Smooth muscle cell (in vitro differentiated cells): ENCODE data around the gene ZNF556. TPM values are rescaled to one million over a fixed set of nuclear protein-coding genes. Genes with fewer than 3 reads are reported as not detected.

Source experiments
- DNase-seq: peaks from one replicate; lab custom pipeline; 2025; ENCODE audit not compliant: unreplicated experiment; lab: John Stamatoyannopoulos, UW
- H2AFZ ChIP-seq: fragments of 200-600 bp; sonication (generic); 2 replicates; pipeline ENCODE4 v1.6.0; 2016; ENCODE audit warnings: antibody characterized with exemption, low read depth, mild to moderate bottlenecking
- H3F3A ChIP-seq: fragments of 200-600 bp; sonication (generic); 2 replicates; pipeline ENCODE4 v1.6.0; 2017; ENCODE audit warnings: antibody characterized with exemption, low read depth
- H3K27ac ChIP-seq: fragments of 200-600 bp; sonication (generic); 2 replicates; pipeline ENCODE4 v1.5.1; 2016; ENCODE audit warnings: low read depth, mild to moderate bottlenecking
- H3K27me3 ChIP-seq: fragments of 200-600 bp; sonication (generic); 2 replicates; pipeline ENCODE4 v1.6.1; 2016; ENCODE audit warnings: low read depth, mild to moderate bottlenecking
- H3K36me3 ChIP-seq: fragments of 200-600 bp; sonication (generic); 2 replicates; pipeline ENCODE4 v1.5.1; 2016; ENCODE audit warnings: low read depth
- H3K4me1 ChIP-seq: fragments of 200-600 bp; sonication (generic); 2 replicates; pipeline ENCODE4 v1.5.1; 2016; ENCODE audit warnings: low read depth
- H3K4me2 ChIP-seq: fragments of 200-600 bp; sonication (generic); 2 replicates; pipeline ENCODE4 v1.6.0; 2016; ENCODE audit warnings: mild to moderate bottlenecking
- H3K4me3 ChIP-seq: fragments of 200-600 bp; sonication (generic); 2 replicates; pipeline ENCODE4 v1.5.1; 2016; ENCODE audit warnings: mild to moderate bottlenecking
- H3K79me2 ChIP-seq: fragments of 200-600 bp; sonication (generic); 2 replicates; pipeline ENCODE4 v1.6.0; 2016; ENCODE audit warnings: low read depth, mild to moderate bottlenecking
- H3K9ac ChIP-seq: fragments of 200-600 bp; sonication (generic); 2 replicates; pipeline ENCODE4 v1.6.0; 2016; ENCODE audit warnings: low read depth
- H3K9me3 ChIP-seq: fragments of 200-600 bp; sonication (generic); replicated peaks from 2 replicates; pipeline ENCODE4 v1.5.1; 2016; ENCODE audit warnings: low read depth
- H4K20me1 ChIP-seq: fragments of 200-600 bp; sonication (generic); 2 replicates; pipeline ENCODE4 v1.6.0; 2016; ENCODE audit warnings: low read depth
- whole genome bisulfite sequencing: methylation state at CpG from one replicate; pipeline ENCODE4 v1.1.7; 2016; ENCODE audit warnings: low lambda C conversion rate; 5-methylcytosine and 5-hydroxymethylcytosine counted together
- polyA plus RNA-seq: library from polyadenylated mRNA; unstranded; fragments of >200 nt; fragmentation: Nextera tagmentation; extraction: Ambion mirVana; gene quantifications from 2 replicates; pipeline ENCODE4 v1.2.1, GENCODE V29; 2016
- total RNA-seq: library from RNA; depleted of rRNA; stranded (reverse); fragments of >200 nt; gene quantifications from 2 replicates; pipeline ENCODE4 v1.2.3, GENCODE V29; 2014
- TF ChIP-seq, protein P1 (sequence below): fragments of 200-600 bp; sonication (generic); IDR thresholded peaks from 2 replicates; pipeline ENCODE4 v1.5.1; 2017; ENCODE audit warnings: borderline replicate concordance, mild to moderate bottlenecking, antibody characterized with exemption; ENCODE audit not compliant: insufficient read depth, poor library complexity, severe bottlenecking

Gene ZNF556
- total and polyA plus RNA-seq, 2 experiments from 2014 or later = 0.04 TPM; not detected in 1

- no peaks in the 10 kb centered on the region for H4K20me1 ChIP-seq
- TF ChIP-seq, protein P1, sequence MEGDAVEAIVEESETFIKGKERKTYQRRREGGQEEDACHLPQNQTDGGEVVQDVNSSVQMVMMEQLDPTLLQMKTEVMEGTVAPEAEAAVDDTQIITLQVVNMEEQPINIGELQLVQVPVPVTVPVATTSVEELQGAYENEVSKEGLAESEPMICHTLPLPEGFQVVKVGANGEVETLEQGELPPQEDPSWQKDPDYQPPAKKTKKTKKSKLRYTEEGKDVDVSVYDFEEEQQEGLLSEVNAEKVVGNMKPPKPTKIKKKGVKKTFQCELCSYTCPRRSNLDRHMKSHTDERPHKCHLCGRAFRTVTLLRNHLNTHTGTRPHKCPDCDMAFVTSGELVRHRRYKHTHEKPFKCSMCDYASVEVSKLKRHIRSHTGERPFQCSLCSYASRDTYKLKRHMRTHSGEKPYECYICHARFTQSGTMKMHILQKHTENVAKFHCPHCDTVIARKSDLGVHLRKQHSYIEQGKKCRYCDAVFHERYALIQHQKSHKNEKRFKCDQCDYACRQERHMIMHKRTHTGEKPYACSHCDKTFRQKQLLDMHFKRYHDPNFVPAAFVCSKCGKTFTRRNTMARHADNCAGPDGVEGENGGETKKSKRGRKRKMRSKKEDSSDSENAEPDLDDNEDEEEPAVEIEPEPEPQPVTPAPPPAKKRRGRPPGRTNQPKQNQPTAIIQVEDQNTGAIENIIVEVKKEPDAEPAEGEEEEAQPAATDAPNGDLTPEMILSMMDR = no peak
- no peaks in the 10 kb centered on the region for H3K27me3 ChIP-seq
- no peaks in the 10 kb centered on the region for H3K9me3 ChIP-seq
- no peaks in the 10 kb centered on the region for H3K36me3 ChIP-seq
- H3K27ac ChIP-seq = no peak overlapping the region
- no peak for DNase-seq
- no peaks in the 10 kb centered on the region for H3F3A ChIP-seq
- H3K79me2 ChIP-seq = no peaks in the 10 kb centered on the region
- 90% methylated on average over 32 of the region's 32 CpGs for WGBS
- H2AFZ ChIP-seq = no peak overlapping the region
- H3K4me2 ChIP-seq = no peak overlapping the region
- no peak overlapping the region for H3K9ac ChIP-seq
- no peak overlapping the region for H3K4me3 ChIP-seq
- H3K4me1 ChIP-seq = no peaks in the 10 kb centered on the region
Measured at GRCh38 chr19:2877398-2878331, 10.5 kb downstream of the ZNF556 start.

GRCh38 chr19:2883686-2884439 is 16.7 kb downstream of the ZNF556 start:
- Histone ChIP-seq H3K36me3 (no peaks in the 10 kb centered on the region), H3K4me1 (no peaks in the 10 kb centered on the region), H3K4me2 (no peak overlapping the region), H3K9ac (no peak overlapping the region), H4K20me1 (no peaks in the 10 kb centered on the region), H3K4me3 (no peak overlapping the region), H3K27ac (no peak overlapping the region), H3K79me2 (no peaks in the 10 kb centered on the region), H3K9me3 (no peaks in the 10 kb centered on the region), H3K27me3 (no peaks in the 10 kb centered on the region), H2AFZ (no peak overlapping the region), H3F3A (no peaks in the 10 kb centered on the region)
- TF ChIP-seq, protein P1 = no peak
- WGBS = 90% methylated on average over 14 of the region's 14 CpGs
- DNase-seq = no peak

DNA sequence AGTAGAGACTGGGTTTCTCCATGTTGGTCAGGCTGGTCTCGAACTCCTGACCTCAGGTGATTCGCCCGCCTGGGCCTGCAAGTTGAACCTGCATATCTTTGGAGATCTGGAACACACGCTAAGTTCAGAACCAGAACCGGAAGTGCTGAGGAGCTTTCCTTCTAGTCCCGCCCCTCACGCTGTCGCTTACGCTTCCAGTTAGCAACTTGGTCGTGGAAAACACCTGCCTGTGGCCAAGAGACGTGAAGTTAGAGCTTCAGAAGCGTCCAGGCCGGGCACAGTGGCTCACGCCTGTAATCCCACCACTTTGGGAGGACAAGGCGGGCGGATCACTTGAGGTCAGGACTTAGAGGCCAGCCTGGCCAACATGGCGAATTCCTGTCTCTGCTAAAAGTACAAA is 18.6 kb downstream of the ZNF556 start:
- 90% methylated on average over 17 of the region's 17 CpGs for whole genome bisulfite sequencing

More for the DNA sequence above, 18.6 kb downstream of the ZNF556 start:
- Histone ChIP-seq H3K9ac (no peak overlapping the region), H3K36me3 (no peaks in the 10 kb centered on the region), H4K20me1 (no peaks in the 10 kb centered on the region), H3K4me3 (no peak overlapping the region), H3K79me2 (no peaks in the 10 kb centered on the region), H3K9me3 (no peaks in the 10 kb centered on the region), H3K4me2 (no peak overlapping the region), H2AFZ (no peak overlapping the region), H3K27ac (no peak overlapping the region), H3F3A (no peaks in the 10 kb centered on the region), H3K27me3 (no peaks in the 10 kb centered on the region), H3K4me1 (no peaks in the 10 kb centered on the region)
- TF ChIP-seq, protein P1 = no peak
- no peak for DNase-seq
